Peyer's patch (tissue), 4 donors: Measurements from ENCODE around the gene TTC12.

Experiments
- POLR2A ChIP-seq, 2 donors: fragments of 450-650 bp; IDR thresholded peaks; one replicate each; pipeline ENCODE4 v1.5.1; 2017; ENCODE audit warnings: antibody characterized with exemption in 2 of 2, mild to moderate bottlenecking in 2 of 2, moderate library complexity in 2 of 2
- TF ChIP-seq, protein P1 (sequence below), 6 experiments: fragments of 450-650 bp in 4 of 6; fragments of 200-600 bp in 2 of 6; sonication (generic) in 1 of 6; IDR thresholded peaks; one replicate each; pipeline ENCODE4 v1.5.1; 2017 to 2019; ENCODE audit warnings: antibody characterized with exemption in 6 of 6, mild to moderate bottlenecking in 3 of 6, moderate library complexity in 1 of 6

DNA sequence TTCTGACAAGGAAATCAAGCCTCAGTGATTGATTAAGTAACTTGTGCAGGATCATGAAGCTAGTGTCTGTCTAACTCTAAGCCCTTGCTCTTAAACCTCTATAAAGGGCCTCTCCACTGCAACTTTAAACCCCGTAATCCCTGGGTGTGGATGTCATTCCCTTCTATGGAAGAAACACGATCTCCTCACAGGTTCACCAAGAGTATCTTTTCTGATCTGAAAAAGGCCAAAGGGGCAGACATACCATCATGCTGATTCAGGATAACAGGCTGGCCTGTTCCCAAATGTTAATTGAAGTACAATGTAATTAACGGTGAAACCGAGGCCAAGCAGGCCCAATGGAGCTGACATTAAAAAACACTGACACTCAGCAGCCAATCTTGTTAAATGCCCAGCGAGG lies 17.1 kb downstream of the TTC12 start:
- TF ChIP-seq, protein P1, sequence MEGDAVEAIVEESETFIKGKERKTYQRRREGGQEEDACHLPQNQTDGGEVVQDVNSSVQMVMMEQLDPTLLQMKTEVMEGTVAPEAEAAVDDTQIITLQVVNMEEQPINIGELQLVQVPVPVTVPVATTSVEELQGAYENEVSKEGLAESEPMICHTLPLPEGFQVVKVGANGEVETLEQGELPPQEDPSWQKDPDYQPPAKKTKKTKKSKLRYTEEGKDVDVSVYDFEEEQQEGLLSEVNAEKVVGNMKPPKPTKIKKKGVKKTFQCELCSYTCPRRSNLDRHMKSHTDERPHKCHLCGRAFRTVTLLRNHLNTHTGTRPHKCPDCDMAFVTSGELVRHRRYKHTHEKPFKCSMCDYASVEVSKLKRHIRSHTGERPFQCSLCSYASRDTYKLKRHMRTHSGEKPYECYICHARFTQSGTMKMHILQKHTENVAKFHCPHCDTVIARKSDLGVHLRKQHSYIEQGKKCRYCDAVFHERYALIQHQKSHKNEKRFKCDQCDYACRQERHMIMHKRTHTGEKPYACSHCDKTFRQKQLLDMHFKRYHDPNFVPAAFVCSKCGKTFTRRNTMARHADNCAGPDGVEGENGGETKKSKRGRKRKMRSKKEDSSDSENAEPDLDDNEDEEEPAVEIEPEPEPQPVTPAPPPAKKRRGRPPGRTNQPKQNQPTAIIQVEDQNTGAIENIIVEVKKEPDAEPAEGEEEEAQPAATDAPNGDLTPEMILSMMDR (IDR thresholded peaks at IDR 0.05) = no peak
- TF ChIP-seq POLR2A (IDR thresholded peaks at IDR 0.05) = no peak
